GM12878 (cell line): Measurements from ENCODE around the gene PPIL6. TPM values are rescaled to one million over a fixed set of nuclear protein-coding genes. Genes with fewer than 3 reads are reported as not detected.

Experiments
- ATAC-seq: fragments of 200-7000 bp; cut with Tn5 transposase; 3 replicates; pipeline ENCODE4 v1.9.1; 2020; ENCODE audit warnings: mild to moderate bottlenecking, moderate library complexity
- BruUV-seq: library from RNA; stranded (reverse); fragments of 400-500 nt; replicated peaks from 2 replicates; lab custom pipeline; 2021; lab: Mats Ljungman, UMichigan
- CTCF ChIA-PET: fragments of 300-600 bp; sonication (Branson Sonifier 250); formaldehyde crosslinking; extraction: SDS; loops from one replicate; lab custom pipeline; 2021; ENCODE audit warnings: inconsistent platforms; lab: Yijun Ruan, JAX
- POLR2A ChIA-PET: fragments of 350-600 bp; formaldehyde crosslinking; extraction: SDS; loops from one replicate; lab custom pipeline; 2021; ENCODE audit warnings: inconsistent platforms; lab: Charles Lee
- RAD21 ChIA-PET: fragments of 300-600 bp; sonication (Branson Sonifier 250); formaldehyde crosslinking; loops from one replicate; lab custom pipeline; 2023; ENCODE audit warnings: antibody characterized with exemption; ENCODE audit not compliant: unreplicated experiment; lab: Charles Lee
- SMC1A ChIA-PET: fragments of 300-600 bp; sonication (Branson Sonifier 250); formaldehyde crosslinking; loops from one replicate; lab custom pipeline; 2023; ENCODE audit not compliant: unreplicated experiment, uncharacterized antibody; lab: Charles Lee
- DNase-seq: peaks from one replicate; pipeline ENCODE4 v3.0.0-alpha.2; 2011; ENCODE audit warnings: low read depth, low spot score
- FAIRE-seq: peaks from 3 replicates; lab custom pipeline; 2011; peaks lifted over from hg19 to GRCh38; lab: Jason Lieb, UNC
- H2AFZ ChIP-seq: 2 replicates; pipeline ENCODE4 v1.6.0; 2011; ENCODE audit warnings: low read depth, low read length, control low read depth; ENCODE audit not compliant: control insufficient read depth
- H3K27ac ChIP-seq: 2 replicates; pipeline ENCODE4 v1.5.1; 2011; ENCODE audit warnings: control low read depth; ENCODE audit not compliant: control insufficient read depth, insufficient read depth
- H3K27me3 ChIP-seq, 2 experiments: replicated peaks in 1 of 2; 2 replicates each; pipeline versions ENCODE4 v1.6.0 to v1.6.1; 2011; ENCODE audit warnings: low read length in 1 of 2; ENCODE audit not compliant: control insufficient read depth in 2 of 2, insufficient read depth in 2 of 2
- H3K36me3 ChIP-seq, 2 experiments: 2 replicates each; pipeline ENCODE4 v1.5.1; 2011; ENCODE audit warnings: low read length in 1 of 2; ENCODE audit not compliant: control insufficient read depth in 2 of 2, insufficient read depth in 2 of 2
- H3K4me1 ChIP-seq: 2 replicates; pipeline ENCODE4 v1.6.1; 2011; ENCODE audit warnings: mild to moderate bottlenecking, low read length, moderate library complexity, mixed read lengths; ENCODE audit not compliant: control insufficient read depth, insufficient read depth
- H3K4me2 ChIP-seq: 2 replicates; pipeline ENCODE4 v1.6.0; 2011; ENCODE audit warnings: control low read depth; ENCODE audit not compliant: control insufficient read depth, insufficient read depth
- H3K4me3 ChIP-seq: fragments of 200-600 bp; sonication (generic); 2 replicates; pipeline ENCODE4 v1.5.1; 2016
- H3K79me2 ChIP-seq: 2 replicates; pipeline ENCODE4 v1.6.0; 2011; ENCODE audit warnings: low read length; ENCODE audit not compliant: control insufficient read depth, insufficient read depth
- H3K9ac ChIP-seq: 2 replicates; pipeline ENCODE4 v1.8.0; 2011; ENCODE audit warnings: low read length, control low read depth, mixed read lengths; ENCODE audit not compliant: control insufficient read depth, insufficient read depth
- H3K9me3 ChIP-seq: replicated peaks from 3 replicates; pipeline ENCODE4 v1.5.1; 2011; ENCODE audit warnings: mild to moderate bottlenecking, low read length; ENCODE audit not compliant: control insufficient read depth, insufficient read depth
- H4K20me1 ChIP-seq: 2 replicates; pipeline ENCODE4 v1.6.0; 2011; ENCODE audit not compliant: control insufficient read depth, insufficient read depth
- FOS ChIP-seq: IDR thresholded peaks from 3 replicates; pipeline ENCODE4 v1.6.1; 2011; ENCODE audit warnings: borderline replicate concordance; ENCODE audit not compliant: insufficient read length; ENCODE audit errors: extremely low read depth
- IRF4 ChIP-seq: IDR thresholded peaks from 2 replicates; pipeline ENCODE4 v1.6.1; 2011; ENCODE audit warnings: low read depth, low read length
- JUNB ChIP-seq: IDR thresholded peaks from 2 replicates; pipeline ENCODE4 v1.6.1; 2016; ENCODE audit warnings: antibody characterized with exemption, mild to moderate bottlenecking
- NBN ChIP-seq: fragments of 450-650 bp; IDR thresholded peaks from 2 replicates; pipeline ENCODE4 v1.6.1; 2016
- PRDM15 ChIP-seq: fragments of 450-650 bp; formaldehyde crosslinking; IDR thresholded peaks from 2 replicates; pipeline ENCODE4 v1.4.0; 2020; ENCODE audit warnings: mild to moderate bottlenecking, moderate library complexity
- WGBS: methylation state at CpG from one replicate; pipeline ENCODE4 v1.1.6; 2016; ENCODE audit warnings: low lambda C conversion rate; ENCODE audit not compliant: insufficient replicate concordance, insufficient coverage; ENCODE audit errors: missing lambda C conversion rate; 5-methylcytosine and 5-hydroxymethylcytosine counted together
- in situ Hi-C: fragments of 300-500 bp; cut with MboI; formaldehyde crosslinking; loops from 9 replicates; pipeline ENCODE4 v1.14.3; 2018; ENCODE audit warnings: mixed read lengths
- intact Hi-C: fragments of 100-400 bp; cut with micrococcal nuclease; formaldehyde crosslinking; loops from one replicate; pipeline ENCODE4 v1.14.2; 2022; ENCODE audit not compliant: unreplicated experiment
- polyA plus RNA-seq, 11 experiments: library from polyadenylated mRNA; depleted of rRNA in 4 of 11; unstranded in 6 of 11; stranded (reverse) in 5 of 11; fragments of >200 nt; fragmentation: Nextera tagmentation in 4 of 11; fragmentation: Illumina TruSeq in 1 of 11; extraction: Ambion mirVana in 4 of 11; extraction: Trizol in 1 of 11; gene quantifications; 1 replicate in 1 of 11; 2 replicates in 10 of 11; pipeline versions ENCODE4 v1.2.1 to v1.2.3, GENCODE V29; 2011 to 2016; ENCODE audit warnings: inconsistent platforms in 2 of 11, missing spikeins in 2 of 11, low read depth in 1 of 11
- total RNA-seq, 4 experiments: library from RNA; depleted of rRNA in 3 of 4; stranded (reverse); fragments of >200 nt in 3 of 4; fragmentation: Illumina TruSeq in 1 of 4; extraction: Trizol in 1 of 4; gene quantifications; 2 replicates each; pipeline versions ENCODE4 v1.2.1 to v1.2.3, GENCODE V29; 2013 to 2021

PPIL6 gene
- total and polyA plus RNA-seq, 10 of the 15 experiments (the other 5 are each of a cell fraction or from before 2014, with no cell fraction given): 0.01 to 0.26 (median 0.12) TPM; not detected in 5

DNA sequence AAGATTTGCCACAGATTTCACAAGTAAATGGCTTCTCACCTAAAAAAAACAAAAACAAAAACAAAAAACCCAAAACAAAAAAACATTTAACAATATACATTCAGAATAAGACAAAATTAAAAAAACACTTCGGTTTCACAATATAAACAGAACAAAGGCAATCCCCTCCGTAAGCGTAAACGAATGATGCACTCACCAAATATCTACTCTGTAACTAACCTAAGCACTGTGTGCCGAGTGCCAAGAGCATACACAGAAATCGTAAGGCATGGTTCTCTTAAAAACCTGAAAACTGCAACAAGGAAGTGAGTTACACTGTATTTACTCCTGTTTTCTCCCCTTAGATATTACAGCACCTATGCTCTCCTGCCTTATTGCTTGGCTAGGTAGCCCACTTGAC, 27.3 kb upstream of the PPIL6 start:
- 96% methylated on average over 6 of the region's 6 CpGs for WGBS
- Histone ChIP-seq H3K27me3 (no peaks in the 10 kb centered on the region), H3K36me3 (peaks cover 18 to 30% of the 10 kb centered on the region in 2 experiments), H3K4me1 (peaks cover 18% of the 10 kb centered on the region), H3K4me2 (no peak overlapping the region), H3K9me3 (no peaks in the 10 kb centered on the region), H2AFZ (no peak overlapping the region), H3K9ac (no peak overlapping the region), H3K27ac (no peak overlapping the region), H4K20me1 (no peaks in the 10 kb centered on the region; the same call in 1 of the 2 replicates), H3K79me2 (peaks cover 24% of the 10 kb centered on the region), H3K4me3 (no peak overlapping the region)
- ChIA-PET POLR2A (no interaction called here), RAD21 (no interaction called here), SMC1A (no interaction called here), CTCF (no interaction called here)
- TF ChIP-seq NBN (no peak), FOS (no peak), PRDM15 (CRISPR knock-in tag) (no peak), IRF4 (no peak), JUNB (no peak)
- in situ Hi-C loops: no loop called here
- DNase-seq (no peak), FAIRE-seq (no peak), ATAC-seq (no peak)
- intact Hi-C loops: no loop called here
- BruUV-seq: no TSS peak
